Right lobe of liver (tissue), 6 donors: Measurements from ENCODE around the gene TMEM201. TPM values are rescaled to one million over a fixed set of nuclear protein-coding genes. Genes with fewer than 3 reads are reported as not detected.

Experiments used
- ATAC-seq, 4 donors: fragments of 200-7000 bp; cut with Tn5 transposase; one replicate each; pipeline ENCODE4 v1.9.1; 2020; ENCODE audit warnings: mild to moderate bottlenecking in 4 of 4, moderate library complexity in 4 of 4
- DNase-seq, 3 donors: peaks; one replicate each; pipeline ENCODE4 v3.0.0-alpha.2; 2020
- H3K27ac ChIP-seq, 3 donors: fragments of 200-600 bp; one replicate each; pipeline ENCODE4 v1.8.0; 2022
- H3K27me3 ChIP-seq, 2 donors: fragments of 200-600 bp; one replicate each; pipeline ENCODE4 v1.8.0; 2022
- H3K36me3 ChIP-seq, 4 donors: fragments of 200-600 bp; sonication (generic) in 1 of 4; one replicate each; pipeline versions ENCODE4 v1.5.1 to v1.8.0; 2017 to 2022; ENCODE audit warnings: control low read depth in 1 of 4
- H3K4me1 ChIP-seq, 4 donors: fragments of 200-600 bp; sonication (generic) in 1 of 4; one replicate each; pipeline versions ENCODE4 v1.5.1 to v1.8.0; 2017 to 2022; ENCODE audit warnings: control low read depth in 1 of 4
- H3K4me3 ChIP-seq, 3 donors: fragments of 200-600 bp; one replicate each; pipeline ENCODE4 v1.8.0; 2022
- H3K9me3 ChIP-seq, 4 donors: fragments of 200-600 bp; sonication (generic) in 1 of 4; one replicate each; pipeline versions ENCODE4 v1.5.1 to v1.8.0; 2017 to 2022; ENCODE audit warnings: control low read depth in 1 of 4
- POLR2A ChIP-seq: fragments of 450-650 bp; IDR thresholded peaks from one replicate; pipeline ENCODE4 v1.6.1; 2017; ENCODE audit warnings: antibody characterized with exemption, mild to moderate bottlenecking
- WGBS: methylation state at CpG from one replicate; pipeline ENCODE4 v1.1.6; 2018; ENCODE audit warnings: low coverage, low lambda C conversion rate; ENCODE audit not compliant: insufficient coverage; ENCODE audit errors: missing lambda C conversion rate; 5-methylcytosine and 5-hydroxymethylcytosine counted together
- intact Hi-C, 2 donors: fragments of 100-400 bp; cut with DNase I; formaldehyde crosslinking; loops; one replicate each; pipeline versions ENCODE4 v1.11.2 to v1.14.1; 2022
- long read RNA-seq: library from polyadenylated mRNA; unstranded; transcript quantifications from one replicate; pipeline ENCODE4 v2.0.0, GENCODE V29; 2019
- total RNA-seq, 6 experiments: library from RNA; depleted of rRNA in 2 of 6; stranded (reverse); fragments of >200 nt in 2 of 6; fragmentation: NEBNext Ultra II Directional in 3 of 6; extraction: Animal tissue kit (Norgen Biotek cat#: 25700) in 3 of 6; gene quantifications; one replicate each; pipeline versions ENCODE4 v1.1.0 to v1.2.4, GENCODE V29; 2016 to 2023
- TF ChIP-seq, protein P1 (sequence below), 4 donors: fragments of 200-600 bp in 3 of 4; fragments of 450-650 bp in 1 of 4; IDR thresholded peaks; one replicate each; pipeline versions ENCODE4 v1.5.1 to v1.8.0; 2016 to 2022; ENCODE audit warnings: antibody characterized with exemption in 4 of 4, mild to moderate bottlenecking in 2 of 4
- donor health status: DM: no; HTN: yes; CAD: no.
- donor health status: DM: no; HTN: no; CAD: no.
- donor health status: DM: no; HTN: no; CAD: no.
- donor health status: DM: no; HTN: yes; CAD: no.
- donor health status: DM: no; HTN: yes; CAD: no.

Gene TMEM201, protein sequence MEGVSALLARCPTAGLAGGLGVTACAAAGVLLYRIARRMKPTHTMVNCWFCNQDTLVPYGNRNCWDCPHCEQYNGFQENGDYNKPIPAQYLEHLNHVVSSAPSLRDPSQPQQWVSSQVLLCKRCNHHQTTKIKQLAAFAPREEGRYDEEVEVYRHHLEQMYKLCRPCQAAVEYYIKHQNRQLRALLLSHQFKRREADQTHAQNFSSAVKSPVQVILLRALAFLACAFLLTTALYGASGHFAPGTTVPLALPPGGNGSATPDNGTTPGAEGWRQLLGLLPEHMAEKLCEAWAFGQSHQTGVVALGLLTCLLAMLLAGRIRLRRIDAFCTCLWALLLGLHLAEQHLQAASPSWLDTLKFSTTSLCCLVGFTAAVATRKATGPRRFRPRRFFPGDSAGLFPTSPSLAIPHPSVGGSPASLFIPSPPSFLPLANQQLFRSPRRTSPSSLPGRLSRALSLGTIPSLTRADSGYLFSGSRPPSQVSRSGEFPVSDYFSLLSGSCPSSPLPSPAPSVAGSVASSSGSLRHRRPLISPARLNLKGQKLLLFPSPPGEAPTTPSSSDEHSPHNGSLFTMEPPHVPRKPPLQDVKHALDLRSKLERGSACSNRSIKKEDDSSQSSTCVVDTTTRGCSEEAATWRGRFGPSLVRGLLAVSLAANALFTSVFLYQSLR
- 1 to 10 TPM; 1.6 to 5.8 (median 3.0) TPM for total RNA-seq
- long read RNA-seq, result 0 reads

GRCh38 chr1:9588551-9589143 is at the start of gene TMEM201:
Gene TMEM201, plus strand, starts transcription at chr1:9588911. Its CDS starts 20 bp downstream, at chr1:9588931.
- peak; percentile 96 for DNase-seq
- peaks cover 0 to 12% (median 4%) of the 10 kb centered on the region in 4 donors for H3K4me1 ChIP-seq
- no peaks in the 10 kb centered on the region for H3K9me3 ChIP-seq
- intact Hi-C loops, result no loop called here
- H3K4me3 ChIP-seq, result peak within 1 kb of the TSS; percentile 56 to 64 (median 63)
- peak within 1 kb of the TSS in 2 of 3 donors; percentile 11 to 22 for H3K27ac ChIP-seq
- peak; percentile 50 for TF ChIP-seq POLR2A
- TF ChIP-seq, protein P1, sequence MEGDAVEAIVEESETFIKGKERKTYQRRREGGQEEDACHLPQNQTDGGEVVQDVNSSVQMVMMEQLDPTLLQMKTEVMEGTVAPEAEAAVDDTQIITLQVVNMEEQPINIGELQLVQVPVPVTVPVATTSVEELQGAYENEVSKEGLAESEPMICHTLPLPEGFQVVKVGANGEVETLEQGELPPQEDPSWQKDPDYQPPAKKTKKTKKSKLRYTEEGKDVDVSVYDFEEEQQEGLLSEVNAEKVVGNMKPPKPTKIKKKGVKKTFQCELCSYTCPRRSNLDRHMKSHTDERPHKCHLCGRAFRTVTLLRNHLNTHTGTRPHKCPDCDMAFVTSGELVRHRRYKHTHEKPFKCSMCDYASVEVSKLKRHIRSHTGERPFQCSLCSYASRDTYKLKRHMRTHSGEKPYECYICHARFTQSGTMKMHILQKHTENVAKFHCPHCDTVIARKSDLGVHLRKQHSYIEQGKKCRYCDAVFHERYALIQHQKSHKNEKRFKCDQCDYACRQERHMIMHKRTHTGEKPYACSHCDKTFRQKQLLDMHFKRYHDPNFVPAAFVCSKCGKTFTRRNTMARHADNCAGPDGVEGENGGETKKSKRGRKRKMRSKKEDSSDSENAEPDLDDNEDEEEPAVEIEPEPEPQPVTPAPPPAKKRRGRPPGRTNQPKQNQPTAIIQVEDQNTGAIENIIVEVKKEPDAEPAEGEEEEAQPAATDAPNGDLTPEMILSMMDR (IDR thresholded peaks at IDR 0.05), result peak; percentile 73 to 100 (median 92)
- no CpG with 5 or more reads among the region's 94 CpGs for WGBS
- H3K27me3 ChIP-seq, result no peaks in the 10 kb centered on the region
- peaks cover 0 to 3% (median 0%) of the 10 kb centered on the region in 4 donors for H3K36me3 ChIP-seq
- peak; percentile 88 to 96 (median 92) for ATAC-seq

DNA sequence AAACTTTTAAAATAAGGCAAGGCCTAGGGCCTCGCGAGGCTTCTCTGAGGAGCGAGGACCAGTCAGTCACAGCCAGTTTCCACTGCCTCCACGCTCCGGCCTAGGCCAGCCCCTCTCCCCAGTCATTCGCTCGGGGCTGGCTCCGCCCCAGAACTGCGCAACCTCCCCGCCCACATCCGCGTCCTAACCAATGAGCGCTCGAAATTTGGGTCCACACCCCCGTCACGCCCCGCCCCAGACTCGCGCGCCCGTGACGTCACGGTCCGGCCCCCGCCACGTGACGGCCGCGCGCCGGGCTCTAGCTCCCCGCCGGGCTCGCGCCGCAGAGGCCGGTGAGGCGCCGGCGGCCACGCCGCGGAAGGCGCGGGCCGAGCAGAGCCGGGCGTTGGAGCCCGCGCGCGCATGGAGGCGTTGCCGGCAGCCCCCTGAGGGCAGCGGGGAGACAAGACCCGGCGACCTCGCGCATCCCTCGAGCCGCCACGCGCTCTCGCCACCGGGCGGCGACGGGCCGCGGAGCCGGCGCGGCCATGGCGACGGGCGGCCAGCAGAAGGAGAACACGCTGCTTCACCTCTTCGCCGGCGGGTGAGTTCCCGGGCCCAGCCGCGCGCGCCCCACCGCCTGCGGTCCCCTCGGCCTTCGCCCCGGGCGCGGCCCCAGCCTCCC is 49.4 kb upstream of the TMEM201 start, which contains the start of gene SLC25A33:
SLC25A33 (plus strand) TSS at position 301 of the 664 bp plus-strand sequence; CDS start at position 528, 227 bp downstream.
- intact Hi-C loops, result no loop called here
- Histone ChIP-seq H3K9me3 (no peaks in the 10 kb centered on the region), H3K27me3 (no peaks in the 10 kb centered on the region), H3K27ac (peak within 1 kb of the TSS; percentile 82 to 90 (median 89)), H3K36me3 (no peaks in the 10 kb centered on the region), H3K4me3 (peak within 1 kb of the TSS; percentile 84 to 91 (median 86)), H3K4me1 (peaks cover 0 to 48% (median 17%) of the 10 kb centered on the region in 4 donors)
- WGBS, result 0% methylated on average over 12 of the region's 92 CpGs
- peak; percentile 88 to 95 (median 90) for ATAC-seq
- TF ChIP-seq, protein P1 (IDR thresholded peaks at IDR 0.05), result peak in 1 of 4 donors; percentile 4
- peak; percentile 100 for TF ChIP-seq POLR2A
- DNase-seq, result peak; percentile 98 to 99 (median 98)

DNA sequence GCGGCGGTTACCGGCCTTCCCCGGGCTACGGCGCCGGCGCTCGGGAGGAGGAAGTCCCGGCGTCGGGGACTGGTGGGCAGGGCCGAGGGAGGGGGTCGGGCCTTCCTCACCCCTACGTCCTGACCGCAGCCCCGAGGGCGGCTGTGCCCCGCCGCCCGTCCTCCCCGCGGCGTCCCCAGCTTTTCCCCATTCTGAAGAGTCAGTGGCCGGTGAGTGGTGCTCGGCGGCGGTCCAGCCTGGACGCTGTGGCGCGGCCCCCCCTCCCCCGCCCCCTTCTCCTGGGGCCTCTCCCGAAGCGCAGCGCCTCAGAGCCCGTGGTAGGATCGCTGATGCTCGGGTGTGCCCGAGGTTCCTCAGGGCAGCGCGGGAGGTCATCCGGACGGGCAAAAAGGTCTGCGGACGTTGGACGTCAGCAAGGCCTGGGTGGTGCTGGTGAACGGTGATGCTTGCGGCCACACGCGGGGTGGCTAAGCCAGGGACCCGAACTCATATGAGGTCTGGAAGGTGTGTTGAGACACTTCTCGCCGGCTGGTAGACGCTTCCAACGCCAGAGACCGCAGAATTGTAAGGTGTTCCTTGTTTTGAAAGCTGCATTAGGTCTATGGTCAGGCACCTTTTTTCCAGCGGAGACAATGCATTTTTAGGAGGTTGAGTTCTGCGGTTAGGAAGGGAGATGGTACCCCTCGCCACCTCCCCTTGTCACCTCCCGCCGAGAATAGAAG is 48.7 kb upstream of the TMEM201 start:
- 2% methylated on average over 14 of the region's 61 CpGs for WGBS

More for the DNA sequence above, 48.7 kb upstream of the TMEM201 start:
- Histone ChIP-seq H3K4me3 (peak overlapping the region; percentile 84 to 91 (median 86)), H3K36me3 (no peaks in the 10 kb centered on the region), H3K27ac (peak overlapping the region; percentile 80 to 90 (median 89)), H3K9me3 (no peaks in the 10 kb centered on the region), H3K4me1 (peaks cover 0 to 48% (median 17%) of the 10 kb centered on the region in 4 donors), H3K27me3 (no peaks in the 10 kb centered on the region)
- TF ChIP-seq, protein P1 (IDR thresholded peaks at IDR 0.05), result no peak
- TF ChIP-seq POLR2A, result no peak
- intact Hi-C loops, result loop anchor here in 1 of 2 donors (10.0 kb wide), 1 partner anchor 45 kb away; no protein-coding TSS in a partner anchor
- ATAC-seq (peak; percentile 28 to 35 (median 32)), DNase-seq (peak; percentile 58 to 78 (median 62))
